Activated CD4-positive, alpha-beta T cell treated with anti-CD3 and anti-CD28 coated beads, Interleukin-2, amount 50 U/mL, for 4 hours (primary cell): Measurements from ENCODE around the gene XKR8.
"Not testable (repeated sequence)": the region's sequence is repeated elsewhere in the genome, so short reads cannot be mapped to it uniquely, and the experiment has no call there.

Experiments used
- DNase-seq, 2 experiments: peaks; one replicate each; pipeline ENCODE4 v3.0.0-alpha.2; 2020

Gene XKR8

GRCh38 chr1:27994060-27994459 lies 34.3 kb downstream of the XKR8 start:
- DNase-seq = no peak

- DNase-seq = not testable (repeated sequence)
Measured at GRCh38 chr1:27994526-27994925, 34.8 kb downstream of the XKR8 start.

GRCh38 chr1:27999055-27999454 lies 39.3 kb downstream of the XKR8 start:
- DNase-seq = no peak

GRCh38 chr1:28002600-28002999 lies 42.8 kb downstream of the XKR8 start:
- no peak for DNase-seq

GRCh38 chr1:28003117-28003516 lies 43.3 kb downstream of the XKR8 start:
- DNase-seq = not testable (repeated sequence)

- no peak for DNase-seq
Measured at GRCh38 chr1:28010969-28011368, 51.2 kb downstream of the XKR8 start.
